ENCODE results near the gene ST8SIA6.

Gene ST8SIA6

DNA sequence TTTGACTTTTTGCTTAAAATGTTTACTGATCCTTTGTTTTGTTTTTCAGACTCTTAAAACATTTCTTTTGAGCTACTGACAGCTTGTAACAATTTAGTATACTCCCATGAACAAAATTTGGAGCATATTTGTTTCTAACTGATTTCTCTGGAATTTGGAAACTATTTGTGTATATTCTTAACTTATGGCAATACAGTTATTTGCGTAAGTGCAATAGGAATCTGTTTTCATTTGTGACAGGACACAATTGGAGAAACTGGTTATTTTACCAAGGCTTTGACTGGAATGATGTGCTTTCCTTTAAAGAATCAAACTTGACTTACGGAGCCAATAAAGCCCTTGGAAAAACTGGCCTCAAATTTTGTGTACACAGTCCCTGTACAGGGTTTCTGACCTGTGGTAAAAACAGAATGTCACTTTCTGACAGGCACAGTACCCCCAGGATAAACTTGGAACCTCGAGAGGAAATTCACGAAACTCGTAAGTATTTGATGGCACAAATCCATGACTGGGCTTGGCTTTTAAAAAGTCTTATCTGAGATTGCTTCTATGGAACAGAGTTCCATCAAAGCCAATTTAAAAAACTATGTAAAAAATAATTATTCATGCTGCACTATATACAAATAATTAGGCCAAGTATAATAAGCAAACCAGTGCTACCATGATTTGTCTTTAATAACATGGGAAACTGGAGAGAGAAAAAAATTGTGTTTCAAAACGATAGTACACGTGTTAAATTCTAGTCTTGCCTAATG, 70.4 kb downstream of the ST8SIA6 start:
- TF ChIP-seq, protein P1, sequence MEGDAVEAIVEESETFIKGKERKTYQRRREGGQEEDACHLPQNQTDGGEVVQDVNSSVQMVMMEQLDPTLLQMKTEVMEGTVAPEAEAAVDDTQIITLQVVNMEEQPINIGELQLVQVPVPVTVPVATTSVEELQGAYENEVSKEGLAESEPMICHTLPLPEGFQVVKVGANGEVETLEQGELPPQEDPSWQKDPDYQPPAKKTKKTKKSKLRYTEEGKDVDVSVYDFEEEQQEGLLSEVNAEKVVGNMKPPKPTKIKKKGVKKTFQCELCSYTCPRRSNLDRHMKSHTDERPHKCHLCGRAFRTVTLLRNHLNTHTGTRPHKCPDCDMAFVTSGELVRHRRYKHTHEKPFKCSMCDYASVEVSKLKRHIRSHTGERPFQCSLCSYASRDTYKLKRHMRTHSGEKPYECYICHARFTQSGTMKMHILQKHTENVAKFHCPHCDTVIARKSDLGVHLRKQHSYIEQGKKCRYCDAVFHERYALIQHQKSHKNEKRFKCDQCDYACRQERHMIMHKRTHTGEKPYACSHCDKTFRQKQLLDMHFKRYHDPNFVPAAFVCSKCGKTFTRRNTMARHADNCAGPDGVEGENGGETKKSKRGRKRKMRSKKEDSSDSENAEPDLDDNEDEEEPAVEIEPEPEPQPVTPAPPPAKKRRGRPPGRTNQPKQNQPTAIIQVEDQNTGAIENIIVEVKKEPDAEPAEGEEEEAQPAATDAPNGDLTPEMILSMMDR (IDR thresholded peaks at IDR 0.05; ENCODE audit: low read depth, low read length, missing control alignments), result no peak
- no peak overlapping the region for H3K4me3 ChIP-seq (replicated peaks; ENCODE audit: low read depth, low read length)
- DNase-seq (ENCODE audit: extremely low read depth, low read depth), result no peak

DNA sequence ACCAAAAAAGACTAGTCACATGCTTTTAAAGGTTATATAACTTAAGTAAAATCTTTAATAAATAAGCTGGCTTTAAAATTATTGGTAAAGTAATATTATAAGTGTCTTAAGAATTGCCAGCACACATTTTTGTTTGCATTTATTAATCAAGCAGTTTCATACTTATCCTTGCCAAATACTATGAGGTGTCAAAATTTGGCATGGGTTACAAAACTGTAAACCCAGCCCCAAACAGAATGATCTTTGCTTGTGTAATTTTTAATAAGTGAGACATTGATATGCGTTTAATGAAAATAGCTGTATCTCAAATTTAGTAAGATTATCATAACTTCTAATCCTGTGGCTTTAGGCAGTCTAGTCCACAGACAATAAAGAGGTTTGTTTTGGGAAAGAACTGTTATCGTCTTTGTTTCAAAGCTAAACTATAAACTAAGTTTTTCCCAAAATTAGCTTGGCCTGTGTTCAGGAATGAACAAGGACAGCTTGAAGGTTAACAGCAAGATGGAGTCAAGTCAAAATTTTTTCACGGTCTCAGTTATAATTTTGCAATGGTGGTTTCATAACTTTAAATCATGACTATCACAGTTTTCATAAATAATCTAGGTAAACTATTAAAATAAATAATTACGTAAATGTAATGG, 72.8 kb downstream of the ST8SIA6 start:
- TF ChIP-seq, protein P1 (IDR thresholded peaks at IDR 0.05; ENCODE audit: low read depth, low read length, missing control alignments), result no peak
- no peak for DNase-seq (ENCODE audit: extremely low read depth, low read depth)

DNA sequence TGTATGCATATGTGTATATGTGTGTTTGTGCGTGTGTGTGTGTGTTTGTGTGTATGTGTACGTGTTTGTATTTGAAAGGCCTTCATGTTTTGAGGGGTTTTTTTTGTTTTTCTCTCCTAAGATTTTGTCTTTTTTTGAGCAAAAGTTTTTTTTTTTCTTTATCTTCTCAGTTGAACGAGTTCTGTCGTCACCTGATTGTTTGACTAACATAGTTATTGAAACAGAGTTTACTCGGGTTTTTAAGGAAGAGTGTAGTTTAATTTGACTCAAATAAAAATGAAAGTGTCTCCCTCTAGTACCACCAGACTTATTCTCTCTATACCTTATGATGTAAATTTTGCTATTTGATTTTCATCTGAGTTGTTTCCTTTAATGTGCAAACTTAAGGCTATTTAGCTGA, 73.5 kb downstream of the ST8SIA6 start:
- no peak for DNase-seq (ENCODE audit: extremely low read depth, low read depth)

More for the DNA sequence above, 72.8 kb downstream of the ST8SIA6 start:
- no peak overlapping the region for H3K4me3 ChIP-seq (replicated peaks; ENCODE audit: low read depth, low read length)

DNA sequence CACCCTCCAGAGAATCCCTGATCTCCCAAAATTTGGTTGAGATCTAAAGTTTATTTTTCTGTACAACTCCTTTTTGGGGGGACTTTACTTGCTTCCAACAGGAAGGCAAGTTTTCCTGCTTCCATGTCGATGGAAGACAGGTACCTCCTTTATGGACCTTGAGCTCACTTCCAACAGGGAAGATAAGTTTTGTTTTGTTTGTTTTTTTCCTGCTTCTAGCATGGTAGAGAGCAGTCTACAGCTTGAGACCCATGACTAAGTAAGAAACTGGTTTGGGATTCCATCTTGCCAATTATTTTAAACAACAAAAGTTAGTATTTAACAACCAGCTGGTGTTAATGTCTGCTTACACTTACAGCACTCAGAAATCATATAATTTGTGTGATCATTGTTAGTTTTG, 74.4 kb downstream of the ST8SIA6 start:
- TF ChIP-seq, protein P1 (IDR thresholded peaks at IDR 0.05; ENCODE audit: low read depth, low read length, missing control alignments), result no peak
- DNase-seq (ENCODE audit: extremely low read depth, low read depth), result no peak
- no peak overlapping the region for H3K4me3 ChIP-seq (replicated peaks; ENCODE audit: low read depth, low read length)

More for the DNA sequence above, 73.5 kb downstream of the ST8SIA6 start:
- H3K4me3 ChIP-seq (replicated peaks; ENCODE audit: low read depth, low read length), result no peak overlapping the region
- TF ChIP-seq, protein P1 (IDR thresholded peaks at IDR 0.05; ENCODE audit: low read depth, low read length, missing control alignments), result no peak

DNA sequence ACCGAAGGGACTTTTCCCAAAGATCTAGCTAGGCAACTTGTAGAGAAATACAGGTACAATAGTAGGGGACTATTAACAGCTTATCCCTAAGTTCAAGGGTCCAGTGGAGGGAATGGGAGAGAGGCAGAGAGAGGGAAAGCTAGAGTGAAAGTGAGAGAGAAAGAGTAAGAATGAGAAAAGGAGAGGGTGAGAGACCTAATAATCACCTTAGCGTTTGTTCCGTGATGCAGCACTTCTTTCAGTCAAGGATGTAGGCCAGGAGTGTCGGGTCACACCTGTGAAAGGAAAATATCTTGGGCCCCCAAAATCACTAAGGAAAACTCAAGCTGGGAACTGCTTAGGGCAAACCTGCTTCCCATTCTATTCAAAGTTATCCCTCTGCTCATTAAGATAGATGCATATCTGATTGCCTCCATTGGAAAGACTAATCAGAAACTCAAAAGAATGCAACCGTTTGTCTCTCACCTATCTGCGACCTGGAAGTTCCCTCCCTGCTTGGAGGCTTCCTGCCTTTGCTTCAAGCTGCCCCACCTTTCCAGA, 75.2 kb downstream of the ST8SIA6 start:
- H3K4me3 ChIP-seq (replicated peaks; ENCODE audit: low read depth, low read length), result no peak overlapping the region
- no peak for DNase-seq (ENCODE audit: extremely low read depth, low read depth)
- TF ChIP-seq, protein P1 (IDR thresholded peaks at IDR 0.05; ENCODE audit: low read depth, low read length, missing control alignments), result no peak

DNA sequence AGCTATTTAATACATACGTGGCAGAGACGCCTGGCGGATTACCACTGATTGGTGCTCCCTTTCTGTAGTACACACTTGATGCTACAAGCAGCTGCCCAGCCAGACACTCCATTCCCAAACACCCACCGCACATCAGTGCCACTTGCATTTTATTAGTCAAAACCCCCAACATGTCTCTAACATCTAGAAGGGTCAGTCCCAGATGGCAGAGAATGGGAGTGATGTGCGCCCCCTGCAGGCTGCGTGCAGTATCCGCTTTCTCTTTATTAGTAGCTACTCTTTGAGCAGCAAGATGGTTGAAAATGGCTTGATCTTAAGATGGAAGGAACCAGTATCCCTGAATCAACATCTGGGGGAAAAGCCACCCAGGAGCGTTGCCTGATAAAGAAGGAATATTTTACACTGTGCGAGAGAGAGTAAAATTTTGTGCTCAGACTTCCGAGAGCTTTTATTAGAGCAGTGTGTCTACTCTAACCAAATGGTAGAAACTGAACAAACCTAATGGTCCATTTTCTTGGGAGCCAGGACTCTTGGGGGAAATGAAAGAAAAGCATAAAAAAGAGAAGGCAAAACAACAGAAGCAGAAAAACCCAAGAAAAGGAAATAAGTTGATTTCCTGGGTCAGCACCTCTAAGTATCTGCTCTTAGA, 78.3 kb downstream of the ST8SIA6 start:
- no peak overlapping the region for H3K4me3 ChIP-seq (replicated peaks; ENCODE audit: low read depth, low read length)
- TF ChIP-seq, protein P1 (IDR thresholded peaks at IDR 0.05; ENCODE audit: low read depth, low read length, missing control alignments), result peak; percentile 76
- peak; percentile 14 for DNase-seq (ENCODE audit: extremely low read depth, low read depth)
